H9 (cell line): Measurements from ENCODE around the gene PAGR1. TPM values are rescaled to one million over a fixed set of nuclear protein-coding genes. Genes with fewer than 3 reads are reported as not detected.

Source experiments
- DNase-seq: peaks from one replicate; pipeline ENCODE4 v3.0.0-alpha.2; 2017
- H2AFZ ChIP-seq: one replicate; pipeline ENCODE4 v1.6.1; 2013; ENCODE audit warnings: mild to moderate bottlenecking, low read length, control low read depth, moderate library complexity
- H2AK5ac ChIP-seq: 2 replicates; pipeline ENCODE4 v1.6.1; 2013; ENCODE audit warnings: low read length, control low read depth, mixed read lengths; ENCODE audit not compliant: insufficient read length
- H2BK120ac ChIP-seq: one replicate; pipeline ENCODE4 v1.6.1; 2013; ENCODE audit warnings: low read depth, mild to moderate bottlenecking, low read length, control low read depth, inconsistent platforms; ENCODE audit not compliant: poor library complexity, severe bottlenecking
- H2BK12ac ChIP-seq: 2 replicates; pipeline ENCODE4 v1.6.1; 2013; ENCODE audit warnings: low read length, control low read depth, mixed read lengths, low read depth; ENCODE audit not compliant: insufficient read length
- H2BK15ac ChIP-seq: 2 replicates; pipeline ENCODE4 v1.6.1; 2013; ENCODE audit warnings: low read depth, low read length, control low read depth
- H2BK20ac ChIP-seq: one replicate; pipeline ENCODE4 v1.6.1; 2013; ENCODE audit warnings: low read depth, mild to moderate bottlenecking, low read length, control low read depth, inconsistent platforms; ENCODE audit not compliant: poor library complexity, severe bottlenecking
- H2BK5ac ChIP-seq: 2 replicates; pipeline ENCODE4 v1.6.1; 2013; ENCODE audit warnings: low read length, control low read depth, mixed read lengths; ENCODE audit not compliant: insufficient read length
- H3K14ac ChIP-seq: 2 replicates; pipeline ENCODE4 v1.6.1; 2013; ENCODE audit warnings: low read length, control low read depth; ENCODE audit not compliant: insufficient read depth
- H3K18ac ChIP-seq: 2 replicates; pipeline ENCODE4 v1.6.1; 2013; ENCODE audit warnings: low read depth, mild to moderate bottlenecking, mixed read lengths, low read length, control low read depth; ENCODE audit not compliant: insufficient read length
- H3K23ac ChIP-seq: 2 replicates; pipeline ENCODE4 v1.6.1; 2013; ENCODE audit warnings: low read length, control low read depth, mixed read lengths, low read depth; ENCODE audit not compliant: insufficient read length
- H3K23me2 ChIP-seq: 2 replicates; pipeline ENCODE4 v1.6.1; 2013; ENCODE audit warnings: low read depth, mild to moderate bottlenecking, mixed read lengths, low read length, control low read depth; ENCODE audit not compliant: insufficient read length, poor library complexity, severe bottlenecking
- H3K27ac ChIP-seq: 2 replicates; pipeline ENCODE4 v1.5.1; 2013; ENCODE audit warnings: low read length, control low read depth, mixed read lengths, low read depth; ENCODE audit not compliant: insufficient read length
- H3K27me3 ChIP-seq: 2 replicates; pipeline ENCODE4 v1.6.1; 2013; ENCODE audit warnings: low read length, control low read depth, inconsistent platforms; ENCODE audit not compliant: insufficient read depth
- H3K4ac ChIP-seq: 2 replicates; pipeline ENCODE4 v1.6.1; 2013; ENCODE audit warnings: low read depth, mild to moderate bottlenecking, control low read depth, inconsistent platforms, low read length, moderate library complexity
- H3K4me1 ChIP-seq: 2 replicates; pipeline ENCODE4 v1.6.1; 2013; ENCODE audit warnings: low read length, control low read depth, inconsistent platforms; ENCODE audit not compliant: insufficient read depth
- H3K4me2 ChIP-seq: 2 replicates; pipeline ENCODE4 v1.6.1; 2013; ENCODE audit warnings: low read length, control low read depth, mixed read lengths; ENCODE audit not compliant: insufficient read length, insufficient read depth
- H3K56ac ChIP-seq: 2 replicates; pipeline ENCODE4 v1.6.1; 2013; ENCODE audit warnings: low read depth, mild to moderate bottlenecking, mixed read lengths, low read length, control low read depth; ENCODE audit not compliant: insufficient read length
- H3K79me1 ChIP-seq: 2 replicates; pipeline ENCODE4 v1.6.1; 2013; ENCODE audit warnings: low read depth, mild to moderate bottlenecking, moderate library complexity, low read length, control low read depth, inconsistent platforms; ENCODE audit not compliant: insufficient read depth, poor library complexity, severe bottlenecking
- H3K79me2 ChIP-seq: 2 replicates; pipeline ENCODE4 v1.6.1; 2013; ENCODE audit warnings: low read length, control low read depth, inconsistent platforms; ENCODE audit not compliant: insufficient read depth
- H3K9ac ChIP-seq: 2 replicates; pipeline ENCODE4 v1.6.1; 2013; ENCODE audit warnings: low read length, control low read depth, mixed read lengths; ENCODE audit not compliant: insufficient read length; ENCODE audit errors: extremely low read depth
- H3K9me3 ChIP-seq: one replicate; pipeline ENCODE4 v1.6.1; 2013; ENCODE audit warnings: low read depth, low read length, inconsistent platforms; ENCODE audit not compliant: control insufficient read depth
- H3T11ph ChIP-seq: one replicate; pipeline ENCODE4 v1.6.1; 2013; ENCODE audit warnings: mild to moderate bottlenecking, low read length, control low read depth, inconsistent platforms
- H4K20me1 ChIP-seq: one replicate; pipeline ENCODE4 v1.6.1; 2013; ENCODE audit not compliant: control insufficient read depth, insufficient read length, insufficient read depth
- H4K5ac ChIP-seq: 2 replicates; pipeline ENCODE4 v1.6.1; 2013; ENCODE audit warnings: low read depth, mild to moderate bottlenecking, mixed read lengths, low read length, control low read depth; ENCODE audit not compliant: insufficient read length
- H4K8ac ChIP-seq: replicated peaks from 2 replicates; pipeline ENCODE4 v1.6.1; 2013; ENCODE audit warnings: low read length, control low read depth, mixed read lengths, low read depth; ENCODE audit not compliant: insufficient read length
- H4K91ac ChIP-seq: 2 replicates; pipeline ENCODE4 v1.6.1; 2013; ENCODE audit warnings: low read depth, mild to moderate bottlenecking, moderate library complexity, mixed read lengths, low read length, control low read depth; ENCODE audit not compliant: insufficient read length
- H3K27ac Mint-ChIP-seq, 3 experiments: 2 replicates in 2 of 3; 3 replicates in 1 of 3; pipeline ENCODE4 v1.8.0; 2020 to 2021; ENCODE audit warnings: mixed read lengths in 3 of 3, mild to moderate bottlenecking in 1 of 3, moderate library complexity in 1 of 3
- H3K27me3 Mint-ChIP-seq: 2 replicates; pipeline ENCODE4 v1.8.0; 2021; ENCODE audit warnings: low read depth, mild to moderate bottlenecking, moderate library complexity, mixed read lengths
- H3K36me3 Mint-ChIP-seq, 3 experiments: 2 replicates in 2 of 3; 3 replicates in 1 of 3; pipeline ENCODE4 v1.8.0; 2020 to 2021; ENCODE audit warnings: low read depth in 3 of 3, mixed read lengths in 3 of 3; ENCODE audit not compliant: insufficient read depth in 1 of 3
- H3K4me1 Mint-ChIP-seq, 2 experiments: 2 replicates each; pipeline ENCODE4 v1.8.0; 2020; ENCODE audit warnings: mixed read lengths in 2 of 2
- H3K4me3 Mint-ChIP-seq, 2 experiments: 2 replicates in 1 of 2; 3 replicates in 1 of 2; pipeline ENCODE4 v1.8.0; 2020 to 2021; ENCODE audit warnings: mild to moderate bottlenecking in 2 of 2, mixed read lengths in 2 of 2, moderate library complexity in 1 of 2
- H3K9me3 Mint-ChIP-seq, 2 experiments: 2 replicates in 1 of 2; 3 replicates in 1 of 2; pipeline ENCODE4 v1.8.0; 2020; ENCODE audit warnings: mild to moderate bottlenecking in 2 of 2, mixed read lengths in 2 of 2, moderate library complexity in 1 of 2
- WGBS: extraction: QIAGEN DNeasy Blood & Tissue Kit; methylation state at CpG from one replicate; pipeline ENCODE4 v1.1.7; 2013; ENCODE audit warnings: missing lambda C conversion rate, low lambda C conversion rate, mixed read lengths; ENCODE audit not compliant: insufficient read length; ENCODE audit errors: extremely low coverage; 5-methylcytosine and 5-hydroxymethylcytosine counted together
- total RNA-seq: library from RNA; stranded (reverse); gene quantifications from 2 replicates; pipeline ENCODE4 v1.2.1, GENCODE V29; 2021
- TF ChIP-seq, protein P1 (sequence below): fragments of 200-600 bp; sonication (generic); conservative IDR thresholded peaks from 3 replicates; pipeline ENCODE4 v1.8.0; 2021; ENCODE audit warnings: antibody characterized with exemption, mild to moderate bottlenecking

PAGR1 gene
- total RNA-seq, 1 experiment from 2014 or later = 65.3 TPM

DNA sequence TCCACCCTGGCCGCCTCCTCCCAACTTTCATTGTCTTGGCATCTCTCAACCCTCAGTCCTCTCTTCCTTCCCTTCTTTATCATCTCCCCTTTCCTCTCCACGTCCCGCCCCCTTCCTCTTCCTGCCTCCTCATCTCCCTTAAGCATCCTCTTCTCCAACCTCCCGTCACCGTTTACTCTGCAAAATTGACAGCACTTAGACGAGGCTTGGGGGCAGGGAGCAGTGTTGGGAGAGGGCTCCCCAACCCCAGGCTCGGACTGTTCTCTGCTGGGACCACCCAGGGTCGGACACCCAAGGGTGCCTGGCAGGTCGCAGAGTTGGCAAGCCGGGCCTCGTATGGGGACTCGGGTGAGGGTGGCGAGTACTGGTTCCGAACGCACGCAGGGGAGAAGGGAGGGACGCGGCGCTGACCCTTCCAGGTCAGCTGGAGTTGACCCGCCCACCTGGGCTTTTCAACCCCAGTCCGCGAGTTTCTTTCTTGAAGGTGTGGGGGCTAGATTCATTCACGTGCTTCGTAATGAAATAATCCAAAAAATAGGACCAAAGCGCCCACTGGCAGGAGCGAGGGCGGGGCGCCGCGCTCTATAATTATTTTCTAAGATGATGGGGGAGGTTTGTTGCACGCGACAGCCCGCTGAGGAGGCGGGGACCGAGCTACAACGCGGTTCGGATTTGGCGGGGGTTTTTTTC is 775 bp upstream of the PAGR1 start:
- Histone ChIP-seq H2BK5ac (no peak overlapping the region), H2BK20ac (no peak overlapping the region), H3K9me3 (no peaks in the 10 kb centered on the region), H2BK120ac (no peak overlapping the region), H4K8ac (no peak overlapping the region), H3K4me1 (peaks cover 6% of the 10 kb centered on the region; the same call in 1 of the 2 replicates), H3T11ph (no peak overlapping the region), H3K23ac (no peak overlapping the region), H3K18ac (no peak overlapping the region), H3K27me3 (no peaks in the 10 kb centered on the region), H3K79me1 (no peaks in the 10 kb centered on the region), H3K79me2 (no peaks in the 10 kb centered on the region; the same call in 1 of the 2 replicates), H4K5ac (no peak overlapping the region), H2BK12ac (no peak overlapping the region), H3K9ac (peak overlapping the region; percentile 25), H3K4me2 (peak overlapping the region; percentile 59), H2BK15ac (no peak overlapping the region), H3K4ac (no peak overlapping the region), H3K14ac (no peak overlapping the region), H2AK5ac (no peak overlapping the region), H4K20me1 (no peaks in the 10 kb centered on the region), H3K56ac (no peak overlapping the region), H3K27ac (no peak overlapping the region), H2AFZ (no peak overlapping the region), H3K23me2 (peaks cover 35% of the 10 kb centered on the region), H4K91ac (no peak overlapping the region)
- H3K4me3 Mint-ChIP-seq = peak overlapping the region; percentile 93 to 96
- no peaks in the 10 kb centered on the region; the same call in none of the 2 replicates for H3K27me3 Mint-ChIP-seq
- TF ChIP-seq, protein P1, sequence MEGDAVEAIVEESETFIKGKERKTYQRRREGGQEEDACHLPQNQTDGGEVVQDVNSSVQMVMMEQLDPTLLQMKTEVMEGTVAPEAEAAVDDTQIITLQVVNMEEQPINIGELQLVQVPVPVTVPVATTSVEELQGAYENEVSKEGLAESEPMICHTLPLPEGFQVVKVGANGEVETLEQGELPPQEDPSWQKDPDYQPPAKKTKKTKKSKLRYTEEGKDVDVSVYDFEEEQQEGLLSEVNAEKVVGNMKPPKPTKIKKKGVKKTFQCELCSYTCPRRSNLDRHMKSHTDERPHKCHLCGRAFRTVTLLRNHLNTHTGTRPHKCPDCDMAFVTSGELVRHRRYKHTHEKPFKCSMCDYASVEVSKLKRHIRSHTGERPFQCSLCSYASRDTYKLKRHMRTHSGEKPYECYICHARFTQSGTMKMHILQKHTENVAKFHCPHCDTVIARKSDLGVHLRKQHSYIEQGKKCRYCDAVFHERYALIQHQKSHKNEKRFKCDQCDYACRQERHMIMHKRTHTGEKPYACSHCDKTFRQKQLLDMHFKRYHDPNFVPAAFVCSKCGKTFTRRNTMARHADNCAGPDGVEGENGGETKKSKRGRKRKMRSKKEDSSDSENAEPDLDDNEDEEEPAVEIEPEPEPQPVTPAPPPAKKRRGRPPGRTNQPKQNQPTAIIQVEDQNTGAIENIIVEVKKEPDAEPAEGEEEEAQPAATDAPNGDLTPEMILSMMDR = no peak
- DNase-seq = no peak
- WGBS = no CpG with 5 or more reads among the region's 39 CpGs
- no peaks in the 10 kb centered on the region; a peak in 1 of 5 replicates for H3K9me3 Mint-ChIP-seq
- peaks cover 22 to 35% (median 28%) of the 10 kb centered on the region in 3 experiments for H3K36me3 Mint-ChIP-seq
- peak overlapping the region; percentile 76 to 97 (median 89) for H3K27ac Mint-ChIP-seq
- H3K4me1 Mint-ChIP-seq = peaks cover 58 to 68% of the 10 kb centered on the region in 2 experiments
